ENCODE measurements around the gene ELAVL3. TPM values are rescaled to one million over a fixed set of nuclear protein-coding genes. Genes with fewer than 3 reads are reported as not detected.
"Not testable (repeated sequence)": the region's sequence is repeated elsewhere in the genome, so short reads cannot be mapped to it uniquely, and the experiment has no call there.

ELAVL3 gene
- polyA plus RNA-seq, 4 donors: 0.08 to 0.49 (median 0.16) TPM

- DNase-seq (ENCODE audit: low read depth in 4 of 4, low spot score in 2 of 4): no peak
These were observed 19.4 kb downstream of the ELAVL3 start for GRCh38 chr19:11461453-11461852.

GRCh38 chr19:11460207-11460606 lies 20.6 kb downstream of the ELAVL3 start:
- DNase-seq (ENCODE audit: low read depth in 4 of 4, low spot score in 2 of 4): no peak

- DNase-seq (ENCODE audit: low read depth in 4 of 4, low spot score in 2 of 4): not testable (repeated sequence)
These were observed 21.9 kb downstream of the ELAVL3 start for GRCh38 chr19:11458912-11459311.

GRCh38 chr19:11458236-11458900 lies 22.5 kb downstream of the ELAVL3 start:
- no peak for DNase-seq (ENCODE audit: low read depth in 4 of 4, low spot score in 2 of 4)

- DNase-seq (ENCODE audit: low read depth in 4 of 4, low spot score in 2 of 4): no peak
These were observed 23.0 kb downstream of the ELAVL3 start for GRCh38 chr19:11457831-11458230.

- no peak for DNase-seq (ENCODE audit: low read depth in 4 of 4, low spot score in 2 of 4)
These were observed 23.7 kb downstream of the ELAVL3 start for GRCh38 chr19:11457115-11457514.

- no peak for DNase-seq (ENCODE audit: low read depth in 4 of 4, low spot score in 2 of 4)
These were observed 24.2 kb downstream of the ELAVL3 start for GRCh38 chr19:11456659-11457058.

GRCh38 chr19:11455233-11455554 lies 25.7 kb downstream of the ELAVL3 start:
- DNase-seq (ENCODE audit: low read depth in 4 of 4, low spot score in 2 of 4): not testable (repeated sequence)

- no peak for DNase-seq (ENCODE audit: low read depth in 4 of 4, low spot score in 2 of 4)
These were observed 27.1 kb downstream of the ELAVL3 start for GRCh38 chr19:11453468-11454341.

GRCh38 chr19:11452620-11453310 lies 28.1 kb downstream of the ELAVL3 start:
- no peak for DNase-seq (ENCODE audit: low read depth in 4 of 4, low spot score in 2 of 4)

GRCh38 chr19:11451871-11452619 lies 28.8 kb downstream of the ELAVL3 start:
- no peak for DNase-seq (ENCODE audit: low read depth in 4 of 4, low spot score in 2 of 4)

- DNase-seq (ENCODE audit: low read depth in 4 of 4, low spot score in 2 of 4): no peak
These were observed 29.4 kb downstream of the ELAVL3 start for GRCh38 chr19:11451327-11451870.

GRCh38 chr19:11450570-11451326 lies 30.1 kb downstream of the ELAVL3 start:
- DNase-seq (ENCODE audit: low read depth in 4 of 4, low spot score in 2 of 4): no peak

- no peak for DNase-seq (ENCODE audit: low read depth in 4 of 4, low spot score in 2 of 4)
These were observed 31.8 kb downstream of the ELAVL3 start for GRCh38 chr19:11448923-11449554.

- no peak for DNase-seq (ENCODE audit: low read depth in 4 of 4, low spot score in 2 of 4)
These were observed 32.4 kb downstream of the ELAVL3 start for GRCh38 chr19:11448410-11448809.

- DNase-seq (ENCODE audit: low read depth in 4 of 4, low spot score in 2 of 4): no peak
These were observed 33.2 kb downstream of the ELAVL3 start for GRCh38 chr19:11447347-11448262.

- no peak for DNase-seq (ENCODE audit: low read depth in 4 of 4, low spot score in 2 of 4)
These were observed 34.1 kb downstream of the ELAVL3 start for GRCh38 chr19:11446652-11447301.

- no peak for DNase-seq (ENCODE audit: low read depth in 4 of 4, low spot score in 2 of 4)
These were observed 34.6 kb downstream of the ELAVL3 start for GRCh38 chr19:11446271-11446651.

All from left renal cortex interstitium (tissue), 4 donors.